HG03432 (cell line): Measurements from ENCODE around the gene DNAJC22.
A peak's percentile ranks its signal among the peaks of the same experiment; 100 is the strongest.
"Not testable (repeated sequence)": the region's sequence is repeated elsewhere in the genome, so short reads cannot be mapped to it uniquely, and the experiment has no call there.

ENCODE experiments used
- ATAC-seq: cut with Tn5 transposase; IDR thresholded peaks from one replicate; pipeline ENCODE4 v1.9.1; 2021; ENCODE audit warnings: mild to moderate bottlenecking, moderate library complexity; ENCODE audit not compliant: unreplicated experiment

The DNAJC22 gene

GRCh38 chr12:49367381-49368239, 20.9 kb downstream of the DNAJC22 start, which contains the start of gene SPATS2:
Gene SPATS2, plus strand, starts transcription at chr12:49367462. Its CDS starts 93,551 bp downstream, at chr12:49461013.
- ATAC-seq, result no peak

DNA sequence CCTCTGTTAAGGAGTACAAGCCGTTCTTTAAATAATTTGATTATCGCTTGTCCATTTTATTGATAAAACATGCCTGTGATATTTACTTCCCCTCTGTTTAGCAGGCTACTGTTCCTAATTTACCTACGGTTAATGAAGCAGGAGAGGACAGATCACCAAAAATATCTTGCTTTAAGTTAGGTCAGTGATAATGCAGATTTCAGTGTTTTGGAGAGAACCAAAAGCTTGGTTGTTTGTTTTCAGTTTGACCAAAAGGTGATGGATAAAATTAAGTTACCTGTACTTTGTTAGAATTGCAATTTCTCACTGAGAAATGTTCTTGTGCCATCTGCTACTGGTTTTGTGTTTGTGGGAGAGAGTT, 21.5 kb downstream of the DNAJC22 start:
- ATAC-seq, result no peak

DNA sequence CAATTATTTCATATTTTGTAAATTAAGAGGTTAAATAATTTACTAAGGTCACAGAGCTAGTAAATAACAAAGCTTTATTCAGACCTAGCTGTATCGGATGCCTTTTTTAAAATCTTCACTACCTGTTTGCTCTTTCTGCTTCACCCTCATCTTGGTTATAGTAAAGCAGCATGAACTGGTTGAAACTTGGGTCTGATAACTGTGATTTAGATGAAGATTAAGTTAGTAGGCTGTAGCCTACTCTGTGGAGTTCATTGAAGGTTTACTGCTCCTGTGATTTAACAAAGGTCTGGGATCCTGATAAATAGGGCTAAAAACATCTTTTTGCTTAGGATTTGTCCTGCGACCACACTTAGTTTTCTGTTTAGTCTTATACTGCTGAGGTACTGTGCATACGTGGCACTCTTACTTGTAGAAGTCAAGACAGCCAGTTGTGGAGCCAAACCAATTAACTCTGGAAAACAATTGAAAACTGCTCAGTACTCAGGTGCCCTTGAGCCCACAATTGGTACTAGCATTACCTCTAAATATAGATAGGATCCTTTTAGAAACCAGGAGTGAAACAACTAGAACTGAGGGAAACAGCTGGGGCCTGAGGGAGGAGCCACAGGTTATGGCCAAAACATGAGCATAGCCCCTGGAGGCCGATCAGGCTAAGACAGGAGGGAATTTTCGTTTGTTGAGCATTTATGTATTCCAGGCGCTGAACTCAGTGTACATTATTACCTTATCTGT, 22.9 kb downstream of the DNAJC22 start:
- ATAC-seq, result peak; percentile 48

GRCh38 chr12:49370539-49370938, 23.9 kb downstream of the DNAJC22 start:
- no peak for ATAC-seq

DNA sequence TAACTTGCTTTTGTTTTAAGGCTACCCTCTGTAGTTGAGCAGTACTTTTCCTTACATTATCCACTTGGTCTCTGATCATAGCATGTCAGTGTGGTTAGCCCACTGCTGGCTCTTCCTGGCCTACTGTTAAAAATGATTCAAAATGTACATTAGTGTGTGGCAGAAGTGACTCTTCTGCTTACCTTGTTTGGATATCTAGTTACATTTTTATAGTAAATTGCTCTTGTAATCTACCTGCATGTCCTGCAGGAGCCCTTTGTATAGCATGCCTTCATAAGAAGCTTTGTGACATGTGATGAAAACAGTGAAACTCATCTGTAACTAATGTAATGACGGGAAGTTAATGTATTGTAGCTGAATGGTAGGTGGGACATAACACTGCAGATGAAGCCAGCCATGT, 28.7 kb downstream of the DNAJC22 start:
- no peak for ATAC-seq

GRCh38 chr12:49377386-49377785, 30.7 kb downstream of the DNAJC22 start:
- no peak for ATAC-seq

DNA sequence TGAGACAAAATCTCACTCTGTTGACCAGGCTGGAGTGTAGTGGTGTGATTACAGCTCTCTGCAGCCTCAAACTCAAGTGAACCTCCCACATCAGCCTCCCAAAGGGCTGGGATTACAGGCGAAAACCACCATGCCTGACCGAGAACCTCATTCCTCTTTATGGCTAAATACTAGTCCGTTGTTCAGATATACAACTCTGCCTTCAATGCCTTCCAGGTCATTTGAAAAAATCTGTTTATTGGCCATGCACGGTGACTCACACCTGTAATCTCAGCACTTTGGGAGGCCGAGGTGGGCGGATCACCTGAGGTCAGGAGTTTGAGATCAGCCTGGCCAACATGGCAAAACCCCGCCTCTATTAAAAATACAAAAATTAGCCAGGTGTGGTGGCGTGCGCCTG, 33.5 kb downstream of the DNAJC22 start:
- ATAC-seq, result not testable (repeated sequence)

GRCh38 chr12:49388682-49389386, 42.1 kb downstream of the DNAJC22 start:
- ATAC-seq, result no peak

- ATAC-seq, result no peak
Measured at GRCh38 chr12:49389387-49389703, 42.7 kb downstream of the DNAJC22 start.

GRCh38 chr12:49397000-49397399, 50.3 kb downstream of the DNAJC22 start:
- no peak for ATAC-seq

DNA sequence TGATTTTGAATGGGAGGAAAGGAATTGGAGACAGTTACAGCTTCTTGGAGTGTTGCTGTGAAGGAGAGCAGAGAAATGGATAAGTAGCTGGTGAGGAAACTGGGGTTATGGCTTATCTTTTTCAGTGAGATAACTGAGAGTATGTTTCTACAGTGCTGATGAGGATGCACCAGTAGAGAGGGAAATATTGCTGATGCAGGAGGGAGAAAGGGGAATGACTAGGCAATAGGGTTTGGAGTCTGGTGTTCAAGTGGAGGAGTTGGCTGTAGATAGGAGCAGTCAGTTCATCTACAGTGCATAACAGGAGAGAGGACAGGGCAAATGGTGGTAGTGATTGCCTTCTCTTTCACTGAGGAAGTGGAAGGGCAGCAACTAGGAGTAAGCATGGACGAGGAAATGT, 53.6 kb downstream of the DNAJC22 start:
- no peak for ATAC-seq
